Measurements from ENCODE around the gene CRHR2.

GRCh38 chr7:30703756-30704155 is 21.5 kb upstream of the CRHR2 start:
- TF ChIP-seq TCF12 (IDR thresholded peaks at IDR 0.05; ENCODE audit: low read depth) (no peak), NFIC (IDR thresholded peaks at IDR 0.05) (no peak), CEBPB (IDR thresholded peaks at IDR 0.05) (no peak), TEAD4 (IDR thresholded peaks at IDR 0.05) (no peak), MAX (IDR thresholded peaks at IDR 0.05) (no peak), YY1 (IDR thresholded peaks at IDR 0.05; ENCODE audit: low read depth) (no peak), EP300 (IDR thresholded peaks at IDR 0.05; ENCODE audit: borderline replicate concordance) (no peak), CREB1 (IDR thresholded peaks at IDR 0.05; ENCODE audit: low read depth) (no peak), TAF1 (IDR thresholded peaks at IDR 0.05; ENCODE audit: low read depth) (no peak), EGR1 (IDR thresholded peaks at IDR 0.05) (no peak), USF1 (IDR thresholded peaks at IDR 0.05) (peak; percentile 66), FOXM1 (IDR thresholded peaks at IDR 0.05; ENCODE audit: borderline replicate concordance, low read depth) (no peak), RAD21 (IDR thresholded peaks at IDR 0.05; ENCODE audit: low read depth) (no peak)
